Peyer's patch (tissue), 4 donors: ENCODE measurements around the gene GALR3.

Experiments used
- CTCF ChIP-seq, 6 experiments: fragments of 450-650 bp in 4 of 6; fragments of 200-600 bp in 2 of 6; sonication (generic) in 1 of 6; IDR thresholded peaks; one replicate each; pipeline ENCODE4 v1.5.1; 2017 to 2019; ENCODE audit warnings: antibody characterized with exemption in 6 of 6, mild to moderate bottlenecking in 3 of 6, moderate library complexity in 1 of 6
- POLR2A ChIP-seq, 2 donors: fragments of 450-650 bp; IDR thresholded peaks; one replicate each; pipeline ENCODE4 v1.5.1; 2017; ENCODE audit warnings: antibody characterized with exemption in 2 of 2, mild to moderate bottlenecking in 2 of 2, moderate library complexity in 2 of 2

- TF ChIP-seq CTCF (IDR thresholded peaks at IDR 0.05), result no peak
- no peak for TF ChIP-seq POLR2A (IDR thresholded peaks at IDR 0.05)
Measured at GRCh38 chr22:37802310-37803194, 20.6 kb upstream of the GALR3 start.
